BJ (cell line): ENCODE results near the gene CXCL14. TPM values are rescaled to one million over a fixed set of nuclear protein-coding genes. Genes with fewer than 3 reads are reported as not detected.

Experiments used
- CTCF ChIA-PET: fragments of 350-600 bp; formaldehyde crosslinking; extraction: SDS; loops from one replicate; lab custom pipeline; 2021; ENCODE audit warnings: antibody characterized with exemption, inconsistent platforms; lab: Yijun Ruan, JAX
- POLR2A ChIA-PET: fragments of 300-600 bp; sonication (Branson Sonifier 250); formaldehyde crosslinking; extraction: SDS; loops from one replicate; lab custom pipeline; 2021; ENCODE audit warnings: antibody characterized with exemption; lab: Charles Lee
- DNase-seq: peaks from one replicate; pipeline ENCODE4 v3.0.0-alpha.2; 2011; ENCODE audit warnings: low read depth
- H3K27me3 ChIP-seq: 2 replicates; pipeline ENCODE4 v1.6.0; 2011; ENCODE audit warnings: low read length; ENCODE audit not compliant: control insufficient read depth, insufficient read depth
- H3K36me3 ChIP-seq: 2 replicates; pipeline ENCODE4 v1.5.1; 2011; ENCODE audit warnings: low read length; ENCODE audit not compliant: control insufficient read depth, insufficient read depth
- H3K4me3 ChIP-seq: 2 replicates; pipeline ENCODE4 v1.5.1; 2011; ENCODE audit warnings: low read depth, mild to moderate bottlenecking, control low read depth, low read length
- CTCF ChIP-seq: IDR thresholded peaks from 2 replicates; pipeline ENCODE4 v1.5.1; 2011; ENCODE audit warnings: low read depth, mild to moderate bottlenecking, control low read depth, inconsistent platforms, low read length, moderate library complexity; ENCODE audit not compliant: insufficient read depth
- polyA plus RNA-seq: library from polyadenylated mRNA; depleted of rRNA; stranded (reverse); fragments of >200 nt; gene quantifications from 2 replicates; pipeline ENCODE4 v1.2.3, GENCODE V29; 2011

Gene CXCL14
- polyA plus RNA-seq, 1 experiment: 1.6 TPM

- CTCF ChIA-PET: interaction anchor here (0.6 kb wide), 1 partner anchor 26 kb away, joined by 3 read pairs; no protein-coding TSS in a partner anchor
- POLR2A ChIA-PET: no interaction called here
Measured at GRCh38 chr5:135584276-135584675, 5.5 kb upstream of the CXCL14 start.

GRCh38 chr5:135582099-135582781 lies 3.4 kb upstream of the CXCL14 start:
- Histone ChIP-seq H3K27me3 (peaks cover 34% of the 10 kb centered on the region), H3K4me3 (no peak overlapping the region), H3K36me3 (no peaks in the 10 kb centered on the region)
- no peak for TF ChIP-seq CTCF
- CTCF ChIA-PET: interaction anchor here (0.9 to 1.3 kb wide), 2 partner anchors 9 to 13 kb away, joined by 3 to 4 read pairs; no protein-coding TSS in a partner anchor
- POLR2A ChIA-PET: no interaction called here
- no peak for DNase-seq

More at GRCh38 chr5:135584276-135584675, 5.5 kb upstream of the CXCL14 start:
- DNase-seq: no peak
- peaks cover 34% of the 10 kb centered on the region for H3K27me3 ChIP-seq
- no peak overlapping the region for H3K4me3 ChIP-seq
- no peaks in the 10 kb centered on the region for H3K36me3 ChIP-seq
- no peak for TF ChIP-seq CTCF

- DNase-seq: no peak
- peak overlapping the region; percentile 41 for H3K4me3 ChIP-seq
- no peaks in the 10 kb centered on the region for H3K36me3 ChIP-seq
- POLR2A ChIA-PET: no interaction called here
- CTCF ChIA-PET: interaction anchor here (1.4 to 38.0 kb wide), 5 partner anchors 8 to 256 kb away, joined by 4 to 1147 read pairs (median 13); partner anchors contain the start of genes SLC25A48 and TIFAB
- peaks cover 21% of the 10 kb centered on the region for H3K27me3 ChIP-seq
- TF ChIP-seq CTCF: no peak
Measured at GRCh38 chr5:135578305-135578684, 496 bp downstream of the CXCL14 start.

GRCh38 chr5:135577421-135577820 lies 1.4 kb downstream of the CXCL14 start:
- H3K27me3 ChIP-seq: peaks cover 20% of the 10 kb centered on the region
- no peaks in the 10 kb centered on the region for H3K36me3 ChIP-seq
- H3K4me3 ChIP-seq: no peak overlapping the region
- CTCF ChIA-PET: interaction anchor here (2.2 to 38.0 kb wide), 3 partner anchors 11 to 113 kb away, joined by 13 to 1147 read pairs (median 42); partner anchors contain the start of gene TIFAB
- no peak for TF ChIP-seq CTCF
- no peak for DNase-seq
- POLR2A ChIA-PET: interaction anchor here (0.6 to 1.2 kb wide), 2 partner anchors 11 to 268 kb away, joined by 3 to 5 read pairs; no protein-coding TSS in a partner anchor

GRCh38 chr5:135576075-135576599 lies 2.7 kb downstream of the CXCL14 start:
- H3K36me3 ChIP-seq: no peaks in the 10 kb centered on the region
- H3K27me3 ChIP-seq: peaks cover 15% of the 10 kb centered on the region
- ChIA-PET POLR2A (interaction anchor here (1.2 kb wide), 1 partner anchor 10 kb away, joined by 5 read pairs; no protein-coding TSS in a partner anchor), CTCF (interaction anchor here (0.8 to 38.0 kb wide), 3 partner anchors 10 to 111 kb away, joined by 3 to 1147 read pairs (median 42); partner anchors contain the start of gene TIFAB)
- no peak for DNase-seq
- H3K4me3 ChIP-seq: no peak overlapping the region
- no peak for TF ChIP-seq CTCF
